ENCODE results near the gene TTLL11.

TTLL11 gene

DNA sequence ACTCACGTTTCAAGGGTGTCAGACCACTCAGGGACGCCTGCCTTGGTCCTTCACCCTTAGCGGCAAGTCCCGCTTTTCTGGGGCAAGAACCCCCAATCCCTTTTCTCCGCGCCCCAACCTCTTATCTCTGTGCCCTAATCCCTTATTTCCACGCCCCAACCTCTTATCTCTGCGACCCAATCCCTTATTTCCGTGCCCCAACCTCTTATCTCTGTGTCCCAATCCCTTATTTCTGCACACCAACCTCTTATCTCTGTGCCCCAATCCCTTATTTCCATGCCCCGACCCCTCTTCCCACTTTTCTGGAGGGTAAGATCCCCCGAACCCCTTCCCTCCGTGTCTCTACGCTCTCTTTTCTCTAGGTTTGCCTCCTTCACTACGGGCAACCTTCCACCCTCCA, 302.3 kb downstream of the TTLL11 start:
- H3K4me3 ChIP-seq (ENCODE audit: low read depth, low read length), result no peak overlapping the region
- H3K9me3 ChIP-seq (ENCODE audit: severe bottlenecking), result no peaks in the 10 kb centered on the region
- DNase-seq, result no peak
- TF ChIP-seq, protein P1, sequence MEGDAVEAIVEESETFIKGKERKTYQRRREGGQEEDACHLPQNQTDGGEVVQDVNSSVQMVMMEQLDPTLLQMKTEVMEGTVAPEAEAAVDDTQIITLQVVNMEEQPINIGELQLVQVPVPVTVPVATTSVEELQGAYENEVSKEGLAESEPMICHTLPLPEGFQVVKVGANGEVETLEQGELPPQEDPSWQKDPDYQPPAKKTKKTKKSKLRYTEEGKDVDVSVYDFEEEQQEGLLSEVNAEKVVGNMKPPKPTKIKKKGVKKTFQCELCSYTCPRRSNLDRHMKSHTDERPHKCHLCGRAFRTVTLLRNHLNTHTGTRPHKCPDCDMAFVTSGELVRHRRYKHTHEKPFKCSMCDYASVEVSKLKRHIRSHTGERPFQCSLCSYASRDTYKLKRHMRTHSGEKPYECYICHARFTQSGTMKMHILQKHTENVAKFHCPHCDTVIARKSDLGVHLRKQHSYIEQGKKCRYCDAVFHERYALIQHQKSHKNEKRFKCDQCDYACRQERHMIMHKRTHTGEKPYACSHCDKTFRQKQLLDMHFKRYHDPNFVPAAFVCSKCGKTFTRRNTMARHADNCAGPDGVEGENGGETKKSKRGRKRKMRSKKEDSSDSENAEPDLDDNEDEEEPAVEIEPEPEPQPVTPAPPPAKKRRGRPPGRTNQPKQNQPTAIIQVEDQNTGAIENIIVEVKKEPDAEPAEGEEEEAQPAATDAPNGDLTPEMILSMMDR (IDR thresholded peaks at IDR 0.05; ENCODE audit: low read depth, low read length), result no peak
- H3K27ac ChIP-seq, result no peak overlapping the region
- peaks cover under 1% of the 10 kb centered on the region; the same call in 1 of the 2 replicates for H3K36me3 ChIP-seq
- no peaks in the 10 kb centered on the region for H3K27me3 ChIP-seq (ENCODE audit: insufficient read depth, low read depth, severe bottlenecking)

GRCh38 chr9:121788686-121789366, 304.3 kb downstream of the TTLL11 start:
- peaks cover 19% of the 10 kb centered on the region for H3K36me3 ChIP-seq
- H3K4me3 ChIP-seq (ENCODE audit: low read depth, low read length), result no peak overlapping the region
- no peaks in the 10 kb centered on the region for H3K9me3 ChIP-seq (ENCODE audit: severe bottlenecking)
- DNase-seq, result no peak
- TF ChIP-seq, protein P1 (IDR thresholded peaks at IDR 0.05; ENCODE audit: low read depth, low read length), result no peak
- H3K27me3 ChIP-seq (ENCODE audit: insufficient read depth, low read depth, severe bottlenecking), result no peaks in the 10 kb centered on the region
- H3K27ac ChIP-seq, result no peak overlapping the region

GRCh38 chr9:121786998-121787422, 306.1 kb downstream of the TTLL11 start:
- no peak for DNase-seq
- Histone ChIP-seq H3K27me3 (ENCODE audit: insufficient read depth, low read depth, severe bottlenecking) (no peaks in the 10 kb centered on the region), H3K9me3 (ENCODE audit: severe bottlenecking) (no peaks in the 10 kb centered on the region), H3K27ac (no peak overlapping the region), H3K36me3 (peaks cover 36% of the 10 kb centered on the region), H3K4me3 (ENCODE audit: low read depth, low read length) (no peak overlapping the region)
- TF ChIP-seq, protein P1 (IDR thresholded peaks at IDR 0.05; ENCODE audit: low read depth, low read length), result no peak

- no peak for DNase-seq
- Histone ChIP-seq H3K36me3 (peaks cover 41% of the 10 kb centered on the region), H3K9me3 (ENCODE audit: severe bottlenecking) (no peaks in the 10 kb centered on the region), H3K27me3 (ENCODE audit: insufficient read depth, low read depth, severe bottlenecking) (no peaks in the 10 kb centered on the region), H3K27ac (no peak overlapping the region), H3K4me3 (ENCODE audit: low read depth, low read length) (no peak overlapping the region)
- TF ChIP-seq, protein P1 (IDR thresholded peaks at IDR 0.05; ENCODE audit: low read depth, low read length), result no peak
Measured at GRCh38 chr9:121786543-121786948, 306.6 kb downstream of the TTLL11 start.

DNA sequence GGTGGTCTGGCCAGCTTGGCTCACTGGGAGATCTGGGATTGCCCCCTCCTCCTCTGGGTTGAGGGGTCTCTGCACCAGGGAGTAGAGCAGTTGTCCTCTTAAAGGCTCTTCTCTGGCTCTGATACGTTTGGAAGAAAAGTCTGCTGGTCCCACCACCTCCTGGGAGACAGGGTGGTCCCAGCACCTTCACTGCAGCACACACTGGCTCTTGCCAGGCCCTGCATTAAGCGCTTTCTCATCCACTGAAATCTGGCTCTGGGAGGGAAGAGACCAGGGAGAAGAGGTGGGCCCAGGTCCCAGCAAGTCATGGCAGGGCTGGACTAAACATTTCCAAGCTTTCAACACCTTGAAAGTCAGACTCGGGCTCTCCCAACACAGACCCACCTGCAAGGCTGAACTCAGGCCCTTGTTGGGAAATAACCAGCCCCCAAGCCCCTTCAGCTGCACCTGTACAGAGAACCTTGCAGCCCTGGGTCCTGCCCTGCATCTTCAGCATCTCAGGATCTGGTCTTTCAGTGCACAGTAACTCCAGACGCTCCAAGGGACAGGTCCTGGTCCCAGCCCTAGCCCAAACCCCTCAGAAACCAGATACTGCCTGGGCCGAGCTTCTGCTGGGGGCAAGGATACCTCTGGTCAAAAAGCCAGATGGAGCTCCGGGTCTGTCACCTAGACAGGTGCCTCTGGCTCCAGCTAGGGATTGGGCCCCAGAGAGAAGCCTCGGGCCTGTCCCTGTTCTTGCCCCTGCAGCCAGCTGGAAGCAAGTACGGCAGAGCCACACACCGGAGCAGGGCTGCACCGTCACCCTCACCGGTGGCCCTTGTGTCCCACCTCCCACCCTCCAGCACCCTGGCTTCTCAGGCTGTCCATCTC, 307.2 kb downstream of the TTLL11 start:
- TF ChIP-seq, protein P1 (IDR thresholded peaks at IDR 0.05; ENCODE audit: low read depth, low read length), result no peak
- Histone ChIP-seq H3K27ac (no peak overlapping the region), H3K4me3 (ENCODE audit: low read depth, low read length) (no peak overlapping the region), H3K36me3 (peaks cover 47% of the 10 kb centered on the region), H3K9me3 (ENCODE audit: severe bottlenecking) (no peaks in the 10 kb centered on the region), H3K27me3 (ENCODE audit: insufficient read depth, low read depth, severe bottlenecking) (no peaks in the 10 kb centered on the region)
- DNase-seq, result no peak

Data from WERI-Rb-1 (cell line).